Measurements from ENCODE around the gene CDH22.
A peak's percentile ranks its signal among the peaks of the same experiment; 100 is the strongest.

The CDH22 gene

DNA sequence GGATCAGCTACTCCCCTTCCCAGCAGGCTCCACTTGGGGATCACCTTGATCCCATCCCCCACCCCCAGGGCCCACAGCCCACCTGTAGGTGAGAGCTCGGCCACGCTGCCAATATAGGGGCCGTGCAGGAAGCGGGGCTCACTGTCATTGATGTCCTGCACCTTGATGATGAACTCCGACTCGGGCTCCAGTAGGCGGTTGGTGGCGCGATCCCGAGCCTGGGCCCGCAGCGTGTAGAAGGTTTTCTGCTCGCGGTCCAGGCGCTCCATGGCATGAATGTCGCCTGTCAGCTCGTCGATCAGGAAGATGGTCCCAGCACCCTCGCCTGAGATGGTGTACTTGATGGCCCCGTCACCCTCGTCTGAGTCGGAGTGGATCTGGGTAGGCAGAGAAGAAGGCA lies 67.4 kb downstream of the CDH22 start:
- no peak for DNase-seq (ENCODE audit: low spot score)

DNA sequence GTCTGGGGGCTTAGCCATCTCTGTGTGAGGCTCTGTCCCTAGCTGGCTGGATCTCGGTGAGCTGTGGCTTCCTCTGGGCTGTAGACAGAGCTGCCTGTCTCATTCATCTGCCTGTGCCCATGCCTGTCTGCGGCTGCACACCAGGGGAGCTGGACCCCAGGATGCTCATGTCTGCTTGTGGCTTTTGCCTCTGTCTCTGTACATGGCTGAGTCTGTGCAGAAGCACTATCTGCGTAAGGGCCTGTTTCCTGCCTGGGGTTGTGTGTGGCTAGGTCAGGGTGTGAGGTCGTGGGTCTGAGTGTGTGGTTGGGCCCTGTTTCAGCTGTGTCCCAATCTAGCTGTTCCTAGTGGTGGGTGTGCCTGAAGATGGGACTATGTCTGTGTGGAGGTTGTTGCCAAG lies 68.2 kb downstream of the CDH22 start:
- DNase-seq (ENCODE audit: low spot score), result no peak

DNA sequence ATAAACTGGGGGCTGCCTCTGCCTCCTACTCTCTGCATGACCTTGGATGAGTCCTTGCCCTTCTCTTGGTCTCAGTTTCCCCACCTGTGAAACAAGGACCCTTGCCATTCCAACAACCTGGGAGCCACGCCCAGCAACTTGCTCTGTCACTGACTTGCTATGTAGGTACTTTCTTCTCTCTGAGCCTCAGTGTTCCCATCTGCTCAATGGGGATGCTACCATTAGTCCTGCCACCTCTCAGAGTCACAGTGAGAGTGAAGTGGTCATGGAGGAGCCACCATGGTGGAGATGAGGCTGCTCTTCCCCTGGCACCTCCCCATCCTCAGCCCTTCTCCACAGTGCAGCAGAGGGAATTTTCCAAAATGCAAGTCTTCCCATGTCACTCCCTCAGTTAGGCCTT lies 70.6 kb downstream of the CDH22 start:
- no peak for DNase-seq (ENCODE audit: low spot score)

DNA sequence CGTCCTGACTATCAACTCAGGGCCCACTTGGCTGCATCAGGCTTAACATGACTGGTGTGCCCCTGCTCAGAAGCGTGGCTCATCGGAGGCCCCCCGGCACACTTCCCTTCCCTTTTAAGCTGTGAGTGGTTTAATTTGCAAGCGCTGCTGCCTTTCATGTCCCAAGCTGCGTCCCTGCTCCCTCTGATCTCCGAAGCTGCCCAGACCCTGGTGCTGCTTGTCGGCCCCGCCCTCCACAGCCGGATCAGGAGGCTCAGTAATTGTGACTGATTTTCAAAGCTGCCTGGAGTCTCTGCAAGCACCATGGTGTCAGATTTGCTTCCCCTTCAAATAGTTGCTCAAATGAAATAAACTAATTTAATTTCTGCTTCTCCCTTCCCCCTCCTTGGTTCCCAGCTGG lies 71.1 kb downstream of the CDH22 start:
- DNase-seq (ENCODE audit: low spot score), result no peak

DNA sequence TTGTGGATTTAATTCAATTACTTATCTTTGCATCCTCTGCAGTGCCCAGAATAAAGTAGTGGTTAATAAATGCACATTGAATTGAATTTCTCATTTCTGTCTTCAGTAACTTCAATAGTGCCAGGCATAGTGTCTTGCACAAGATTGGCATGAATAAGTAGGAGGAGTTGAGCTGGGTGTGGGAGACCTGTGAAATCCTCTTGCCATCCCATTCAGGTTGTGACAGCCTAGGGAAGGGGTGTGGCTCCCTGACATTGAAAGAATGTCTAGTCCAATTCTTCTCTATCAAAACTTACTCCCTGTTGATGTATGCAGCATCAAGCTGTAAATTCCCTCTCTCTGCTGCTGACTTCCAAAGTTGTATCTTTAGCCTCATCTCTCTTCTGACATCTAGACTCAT lies 73.2 kb downstream of the CDH22 start:
- no peak for DNase-seq (ENCODE audit: low spot score)

DNA sequence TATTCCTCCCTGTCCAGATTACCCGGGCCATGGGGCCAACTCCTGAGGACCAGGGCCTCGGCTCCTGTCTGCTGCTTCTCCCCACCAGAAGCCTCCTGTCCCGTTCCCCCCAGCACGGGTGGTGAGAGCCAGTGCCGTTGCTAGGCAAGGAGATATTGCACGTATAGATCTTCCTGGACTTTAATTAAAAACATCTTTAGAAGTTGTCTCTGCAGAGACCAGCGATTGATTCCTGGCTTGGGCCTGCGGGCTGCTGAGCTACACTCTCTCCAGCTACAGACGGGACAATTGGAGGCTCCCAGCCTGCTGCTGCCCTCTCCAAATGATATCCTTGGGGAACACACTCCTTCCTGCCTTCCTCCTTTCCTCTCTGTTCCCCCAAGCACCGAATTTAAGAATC lies 74.6 kb downstream of the CDH22 start:
- no peak for DNase-seq (ENCODE audit: low spot score)

DNA sequence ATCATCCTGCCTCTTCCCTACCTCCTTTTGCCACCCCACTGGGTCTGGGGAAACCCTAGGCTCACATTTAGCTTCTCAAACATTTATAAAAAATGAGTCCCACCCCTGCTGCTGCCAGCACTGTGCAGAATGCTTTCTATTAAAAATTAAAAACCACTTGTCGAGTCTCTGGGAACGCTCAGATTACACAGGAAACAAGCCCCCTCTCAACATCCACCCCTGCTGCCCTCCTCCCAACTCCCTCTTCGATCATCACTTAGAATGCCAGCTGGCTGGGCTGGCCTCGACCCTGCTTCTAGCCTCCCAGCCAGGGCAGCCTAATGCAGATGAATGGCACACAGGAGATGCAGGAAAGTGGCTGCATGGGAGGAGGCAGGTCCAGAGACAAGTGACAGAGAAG lies 75.8 kb downstream of the CDH22 start:
- DNase-seq (ENCODE audit: low spot score), result no peak

DNA sequence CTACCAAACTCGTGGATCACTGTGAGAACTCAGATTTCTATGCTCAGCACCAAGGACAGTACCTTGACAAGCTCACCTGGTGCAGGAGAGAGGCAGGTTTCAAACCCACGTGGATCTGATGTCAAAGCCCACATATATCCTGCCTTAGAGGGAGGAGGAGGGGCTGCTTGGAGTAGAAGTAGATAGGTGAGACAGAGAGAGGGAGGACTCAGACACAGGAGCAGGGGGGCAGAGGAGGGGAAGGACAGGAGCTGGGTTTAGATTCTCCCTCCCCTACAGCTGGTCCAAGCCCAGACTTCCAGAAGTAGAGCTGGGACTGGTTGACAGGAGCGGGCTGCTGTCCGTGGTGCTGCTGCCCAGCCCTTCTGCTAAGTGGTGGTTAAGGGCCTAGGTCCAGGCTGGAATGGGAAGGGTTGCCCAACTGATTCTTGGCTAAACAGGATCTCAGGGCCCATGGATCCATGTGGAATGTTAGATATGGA lies 77.5 kb downstream of the CDH22 start:
- DNase-seq (ENCODE audit: low spot score), result no peak

DNA sequence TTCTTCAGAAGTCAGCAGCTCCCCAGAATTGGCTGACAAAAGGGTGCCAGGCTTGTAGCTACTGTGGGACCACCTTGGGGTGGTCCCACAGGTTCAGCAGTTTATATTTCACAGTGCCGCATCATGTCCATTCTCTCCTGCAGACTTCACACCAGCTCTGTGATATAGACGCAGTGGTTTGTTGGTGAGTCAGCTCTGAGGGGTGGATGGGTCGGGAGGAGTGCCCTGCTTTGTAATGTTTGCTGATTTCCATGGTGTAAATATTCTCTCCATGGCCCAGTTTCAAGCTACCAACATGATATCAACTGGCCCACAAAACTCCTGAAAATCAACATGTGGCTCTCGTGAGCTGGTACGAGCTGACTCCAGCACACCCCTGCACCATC lies 78.2 kb downstream of the CDH22 start:
- DNase-seq (ENCODE audit: low spot score), result no peak

DNA sequence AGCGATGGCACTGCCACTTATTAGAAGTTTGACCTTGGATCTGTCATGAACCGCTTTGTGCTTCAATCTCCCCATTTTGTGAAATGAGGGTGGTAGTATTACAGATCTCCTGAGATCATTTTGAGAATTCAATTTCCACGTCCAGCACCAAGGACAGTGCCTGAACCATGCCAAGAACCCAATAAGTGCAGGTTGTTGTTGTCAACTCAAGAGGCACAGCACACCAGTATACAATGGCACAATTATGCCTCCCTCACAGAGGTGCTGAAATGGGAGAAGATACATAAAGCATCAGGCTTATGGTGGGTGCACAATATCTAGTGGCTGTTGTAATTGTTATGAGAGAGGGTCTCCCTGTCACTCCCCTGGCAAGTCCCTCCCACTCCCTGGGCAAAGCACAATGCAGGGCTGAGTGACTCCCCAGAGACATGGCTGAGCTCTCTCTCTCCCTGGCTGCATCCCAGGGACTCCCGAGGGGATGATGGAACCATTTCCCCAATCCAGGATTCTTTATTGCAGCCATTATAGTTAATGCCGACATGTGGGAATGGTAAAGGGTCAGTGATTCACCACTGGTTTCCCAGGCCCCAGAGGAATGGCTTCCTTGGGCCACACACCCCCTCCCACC lies 78.7 kb downstream of the CDH22 start:
- DNase-seq (ENCODE audit: low spot score), result peak; percentile 15

DNA sequence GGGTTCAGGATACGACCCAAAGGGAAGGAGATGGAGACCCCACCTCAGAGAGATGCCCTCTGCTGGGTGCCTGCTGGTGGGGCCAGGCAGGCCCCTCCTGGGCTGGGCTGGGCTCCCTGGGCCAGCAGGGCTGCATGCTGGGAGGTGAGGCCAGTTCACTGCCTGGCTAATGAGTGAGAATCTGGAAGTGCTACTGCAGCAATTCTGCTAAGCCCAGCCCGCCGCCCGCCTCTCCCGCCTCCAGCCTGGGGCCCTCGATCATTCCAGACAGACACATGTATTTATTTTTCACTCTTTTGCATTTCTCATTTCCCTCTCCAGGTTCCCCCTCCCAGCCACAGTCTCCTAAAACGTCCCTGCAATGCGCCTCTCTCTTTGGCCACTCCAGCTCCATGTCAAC lies 79.6 kb downstream of the CDH22 start:
- no peak for DNase-seq (ENCODE audit: low spot score)

DNA sequence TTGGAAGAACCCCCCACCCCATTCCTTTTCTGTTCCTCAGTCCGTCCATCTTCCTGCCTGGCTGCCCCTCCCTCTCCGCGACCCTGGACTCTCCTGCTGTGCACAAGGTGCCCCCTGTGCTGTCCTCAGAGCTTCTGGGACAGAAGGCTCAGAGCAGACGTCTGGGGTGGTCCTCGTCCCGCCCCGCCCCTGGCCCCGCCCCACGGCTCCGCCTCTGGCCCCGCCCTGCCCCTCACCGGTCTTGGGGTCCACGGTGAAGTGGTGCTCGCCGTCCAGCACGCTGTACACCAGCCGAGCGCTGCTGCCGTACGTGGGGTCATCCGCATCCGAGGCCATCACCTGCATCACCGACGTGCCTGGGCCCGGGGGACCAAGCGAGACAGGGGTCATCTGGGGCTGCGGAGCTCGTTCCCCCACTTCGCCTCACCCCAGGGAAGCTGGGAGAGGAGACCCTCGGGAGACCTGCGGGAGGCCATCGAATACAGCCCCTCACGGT lies 81.0 kb downstream of the CDH22 start:
- DNase-seq (ENCODE audit: low spot score), result no peak

DNA sequence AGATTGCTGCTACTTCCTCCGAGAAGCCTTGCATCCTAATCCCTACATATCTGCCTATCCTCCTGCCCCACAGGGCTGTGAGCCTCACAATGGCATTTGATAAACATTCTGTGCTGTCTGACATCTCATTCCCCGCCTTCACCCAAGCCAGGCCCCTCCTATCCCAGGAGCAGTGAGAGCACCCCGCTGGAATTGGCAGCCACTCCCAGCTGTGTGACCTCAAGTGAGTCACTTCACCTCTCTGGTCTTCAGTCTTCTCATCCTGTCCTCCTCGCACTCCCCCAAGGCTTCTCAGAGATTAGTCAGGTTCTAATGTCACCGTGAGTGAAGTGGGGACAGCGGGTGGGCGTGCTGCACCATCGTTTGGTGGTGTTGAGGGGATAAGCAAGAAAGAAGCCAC lies 81.7 kb downstream of the CDH22 start:
- no peak for DNase-seq (ENCODE audit: low spot score)

DNA sequence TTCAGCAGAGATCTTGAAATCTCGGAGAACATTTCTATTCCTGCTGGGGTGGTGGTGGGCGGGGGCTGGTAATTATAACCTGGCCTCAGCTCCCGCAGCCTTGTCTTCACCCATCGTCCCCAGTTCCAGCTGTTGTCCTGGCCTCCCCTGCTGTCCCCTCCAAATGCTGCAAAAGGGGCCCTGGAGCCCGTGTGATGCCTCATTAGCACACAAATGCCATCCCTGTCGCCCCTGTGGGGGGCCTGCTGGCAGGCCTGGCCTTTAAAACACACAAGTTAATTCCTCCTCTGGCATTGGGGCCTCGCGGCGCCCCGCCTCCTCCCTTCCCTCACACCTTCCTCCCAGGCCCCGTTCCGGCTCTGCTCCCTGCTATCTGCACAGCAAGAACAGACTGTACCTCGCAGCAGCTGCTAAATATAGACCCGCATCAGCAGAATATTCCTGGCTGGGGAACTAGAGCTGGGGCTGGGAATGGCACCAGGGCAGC lies 85.7 kb downstream of the CDH22 start:
- no peak for DNase-seq (ENCODE audit: low spot score)

DNA sequence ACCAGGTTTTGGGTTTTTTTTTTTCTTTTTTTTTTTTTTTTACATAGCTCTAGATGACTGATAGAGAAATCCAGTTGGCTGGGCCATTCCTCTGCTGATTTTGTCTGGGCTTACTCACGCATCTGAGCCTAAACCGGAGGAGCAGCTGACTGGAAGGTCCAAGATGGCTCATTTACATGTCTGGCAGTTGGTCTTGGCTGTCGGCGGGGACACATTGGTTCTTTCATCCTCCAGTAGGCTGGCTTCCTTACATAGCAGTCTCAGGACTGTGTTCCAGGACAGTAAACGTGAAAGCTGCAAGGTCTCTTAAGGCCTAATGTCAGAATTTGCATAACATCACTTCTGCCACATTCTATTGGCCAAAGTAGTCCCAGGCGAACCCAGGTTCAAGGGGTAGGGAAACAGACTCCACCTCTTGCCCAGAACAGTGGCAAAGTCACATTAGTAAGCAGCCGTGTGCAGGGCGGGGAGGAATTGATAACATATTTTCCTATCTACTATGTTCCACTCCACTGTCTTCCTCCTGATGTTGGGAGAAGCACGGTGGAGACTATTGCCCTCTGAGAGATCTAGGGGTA lies 87.0 kb downstream of the CDH22 start:
- DNase-seq (ENCODE audit: low spot score), result no peak

DNA sequence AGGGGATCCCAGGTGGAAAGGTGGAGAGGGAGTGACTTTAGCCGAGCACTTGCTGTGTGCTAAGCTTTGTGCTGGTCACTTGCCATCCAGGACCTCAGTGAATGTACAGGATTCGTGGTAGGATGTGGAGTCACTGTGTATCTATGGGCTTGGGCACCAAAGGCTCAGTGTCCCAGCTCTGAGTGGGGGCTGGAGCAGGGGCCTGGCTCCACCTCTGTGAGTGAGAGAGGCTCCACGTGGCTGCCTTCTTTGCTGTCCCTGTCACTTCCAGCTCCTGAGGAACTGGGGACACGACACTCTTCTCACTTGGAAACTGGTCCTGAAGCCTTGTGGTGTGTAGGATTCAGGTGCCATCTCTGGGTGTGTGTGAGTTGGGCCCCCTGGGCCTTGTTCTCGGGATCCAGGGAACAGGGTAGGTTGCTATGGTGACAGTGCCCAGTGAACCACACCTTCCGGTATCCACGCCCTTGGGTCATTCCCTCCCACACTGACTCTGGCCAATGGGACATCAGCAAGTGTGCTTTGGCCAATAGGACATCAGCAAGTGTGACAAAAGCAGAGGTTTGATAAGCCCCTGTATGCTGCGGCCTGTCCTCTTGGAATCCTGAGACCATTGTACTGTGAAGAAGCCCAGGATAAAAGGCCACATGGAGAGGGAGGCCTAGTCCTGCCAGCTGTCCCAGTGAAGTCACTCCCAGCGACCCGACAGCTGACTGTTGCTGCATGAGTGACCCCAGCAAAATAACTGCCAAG lies 87.7 kb downstream of the CDH22 start:
- no peak for DNase-seq (ENCODE audit: low spot score)

DNA sequence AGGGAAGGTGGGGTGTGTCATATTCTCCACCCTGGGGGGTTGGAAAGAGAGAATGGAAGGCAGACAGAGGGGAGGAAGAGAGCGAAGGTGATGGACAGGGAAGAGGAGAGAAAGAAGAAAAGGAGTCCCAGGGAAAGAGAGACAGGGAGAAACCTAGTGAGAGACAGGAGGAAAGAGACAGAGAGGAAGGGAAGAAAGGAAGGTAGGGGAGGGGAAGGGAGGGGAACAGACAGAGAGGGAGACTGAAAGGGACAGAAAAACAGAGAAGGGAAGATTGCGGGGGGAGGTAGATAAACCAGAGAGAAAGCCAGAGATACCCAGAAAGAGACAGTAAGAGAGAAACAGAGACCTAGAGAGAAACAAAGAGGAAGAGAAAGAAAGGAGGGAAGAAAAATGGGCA lies 88.4 kb downstream of the CDH22 start:
- no peak for DNase-seq (ENCODE audit: low spot score)

DNA sequence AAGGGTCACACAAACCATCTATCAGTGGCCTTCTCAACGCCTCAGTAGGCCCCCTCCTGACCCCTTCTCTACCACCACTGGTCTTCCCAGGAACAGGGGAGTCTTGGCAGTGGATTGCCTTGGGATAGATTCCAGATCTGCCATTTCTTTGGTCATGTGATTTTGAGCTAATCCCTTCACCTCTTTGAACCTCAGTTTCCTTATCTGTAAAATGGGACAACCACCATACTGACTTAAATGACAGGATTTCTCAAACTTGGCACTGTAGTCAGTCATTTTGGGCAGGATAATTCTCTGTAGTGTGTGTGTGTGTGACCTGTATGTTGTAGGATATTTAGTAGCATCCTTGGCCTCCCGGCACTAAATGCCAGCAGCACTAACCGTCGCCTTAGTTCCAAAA lies 89.1 kb downstream of the CDH22 start:
- DNase-seq (ENCODE audit: low spot score), result no peak

DNA sequence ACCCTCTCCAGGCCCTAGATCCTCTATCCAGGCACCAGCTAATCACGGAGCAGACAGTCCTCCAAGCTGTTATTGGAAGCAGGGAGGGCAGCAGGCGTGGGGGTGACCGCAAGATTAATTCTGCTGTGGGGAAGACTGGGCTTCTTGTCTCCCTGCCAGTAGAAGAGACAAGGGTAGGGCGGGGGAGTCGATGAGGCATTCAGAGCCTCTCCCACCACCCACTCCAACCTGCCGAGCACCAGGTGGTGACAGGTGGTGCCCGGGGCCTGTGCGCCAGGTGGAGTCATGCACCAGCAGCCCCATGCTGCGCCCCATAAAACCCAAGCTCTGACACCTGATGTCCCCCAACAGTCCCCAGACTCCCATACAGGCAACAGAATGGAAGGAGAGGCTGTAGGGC lies 89.6 kb downstream of the CDH22 start:
- DNase-seq (ENCODE audit: low spot score), result no peak

DNA sequence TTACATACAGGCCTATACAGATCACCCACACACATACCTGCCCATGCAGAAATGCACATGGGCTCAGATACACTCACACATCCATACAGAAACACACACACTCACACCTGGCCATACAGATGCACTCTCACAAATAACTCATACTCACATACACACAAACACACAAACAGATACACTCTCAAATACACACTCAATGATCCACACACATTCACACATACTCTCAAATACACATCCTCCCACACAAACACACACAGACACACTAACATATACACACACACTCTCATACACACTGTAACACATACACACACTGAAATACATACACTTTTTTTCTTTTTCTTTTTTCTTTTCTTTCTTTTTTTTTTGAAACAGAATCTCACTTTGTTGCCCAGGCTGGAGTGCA lies 90.7 kb downstream of the CDH22 start:
- DNase-seq (ENCODE audit: low spot score), result no peak

DNA sequence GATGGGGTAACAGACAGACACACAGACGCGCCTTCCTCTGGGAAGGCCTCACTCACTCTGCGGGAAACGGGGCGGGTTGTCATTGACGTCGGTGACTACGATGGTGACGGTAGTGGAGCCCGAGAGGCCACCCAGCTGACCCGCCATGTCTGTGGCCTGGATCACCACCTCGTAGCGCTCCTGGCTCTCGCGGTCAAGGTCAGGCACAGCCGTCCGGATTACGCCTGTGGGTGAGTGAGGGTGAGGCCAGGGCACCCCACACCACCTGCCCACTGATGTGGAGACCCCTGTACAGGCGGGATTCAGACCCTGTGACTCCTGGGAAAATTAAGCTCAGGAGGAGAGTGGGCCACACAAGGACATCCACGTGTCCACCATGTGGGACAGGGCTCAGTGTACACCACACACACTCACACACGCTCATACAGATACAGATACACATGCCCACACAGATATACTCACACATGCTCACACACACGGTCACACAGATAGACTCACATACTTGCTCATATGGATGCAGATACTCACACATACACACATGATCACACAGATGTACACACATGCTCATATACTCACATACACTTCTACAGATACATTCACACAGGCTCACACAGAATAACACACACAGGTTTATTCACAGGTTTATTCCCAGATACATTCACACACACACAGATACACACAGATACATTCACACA lies 91.4 kb downstream of the CDH22 start:
- DNase-seq (ENCODE audit: low spot score), result no peak

DNA sequence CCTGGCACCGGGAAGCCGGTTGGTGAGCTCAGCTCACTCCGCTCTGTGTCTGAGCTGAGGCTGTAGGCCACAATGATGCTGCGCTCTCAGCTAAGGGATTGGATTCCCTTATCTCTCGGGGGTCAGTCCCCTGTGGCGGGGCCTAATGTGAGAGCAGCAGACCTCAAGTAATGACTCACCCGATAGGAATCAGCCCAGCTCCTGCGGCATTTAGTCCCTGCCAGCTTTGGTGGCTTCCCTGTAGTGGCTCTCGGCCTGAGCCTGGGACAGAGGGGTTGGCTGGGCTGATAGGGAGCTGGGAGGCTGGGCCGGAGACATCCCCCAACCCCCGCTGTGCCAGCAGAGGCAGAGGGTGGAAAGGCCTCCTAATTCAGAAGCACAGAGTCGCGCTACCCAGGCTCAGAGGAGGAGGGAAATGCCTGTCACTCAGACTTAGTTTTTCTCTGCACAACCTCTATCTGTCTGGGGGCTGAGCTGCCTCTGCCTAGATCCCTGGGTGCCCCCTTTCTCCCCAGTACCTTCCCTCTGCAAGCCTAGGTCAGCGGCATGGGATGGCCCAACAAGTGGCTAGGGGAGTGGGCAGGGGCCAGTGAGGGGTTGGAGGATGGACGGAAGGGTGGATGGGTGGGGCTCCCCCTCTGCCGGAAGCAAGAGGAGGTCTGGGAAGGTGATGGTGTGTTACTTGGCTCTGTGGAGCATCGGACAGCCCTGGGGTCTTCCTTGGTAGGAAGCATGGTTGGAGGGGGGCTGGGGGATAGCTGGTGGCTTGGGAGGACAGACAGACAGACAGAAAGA lies 92.2 kb downstream of the CDH22 start:
- no peak for DNase-seq (ENCODE audit: low spot score)
